HL-60 (cell line): ENCODE data around the gene BPIFB2.
"Not testable (repeated sequence)": the region's sequence is repeated elsewhere in the genome, so short reads cannot be mapped to it uniquely, and the experiment has no call there.

Source experiments
- DNase-seq, 2 experiments: peaks; one replicate each; pipeline ENCODE4 v3.0.0-alpha.2; 2010 to 2020; ENCODE audit warnings: low read depth in 1 of 2, low spot score in 1 of 2
- H3K27ac ChIP-seq: fragments of 250-450 bp; sonication (Bioruptor Pico); replicated peaks from 2 replicates; pipeline ENCODE4 v1.5.1; 2020; ENCODE audit warnings: mild to moderate bottlenecking, moderate library complexity
- H3K27me3 ChIP-seq: fragments of 250-450 bp; sonication (Bioruptor Pico); 2 replicates; pipeline ENCODE4 v1.5.1; 2021; ENCODE audit warnings: mild to moderate bottlenecking, moderate library complexity; ENCODE audit not compliant: insufficient read depth, poor library complexity, severe bottlenecking
- H3K4me3 ChIP-seq: replicated peaks from 2 replicates; pipeline ENCODE4 v1.5.1; 2011; ENCODE audit warnings: mild to moderate bottlenecking, control low read depth, low read length; ENCODE audit not compliant: insufficient read depth
- CTCF ChIP-seq: IDR thresholded peaks from one replicate; pipeline ENCODE4 v1.5.1; 2011; ENCODE audit warnings: low read length, control low read depth, inconsistent platforms; ENCODE audit not compliant: insufficient read depth
- GABPA ChIP-seq: IDR thresholded peaks from 2 replicates; pipeline ENCODE4 v1.6.1; 2012; ENCODE audit warnings: low read depth
- POLR2AphosphoS5 ChIP-seq: IDR thresholded peaks from 2 replicates; pipeline ENCODE4 v1.6.1; 2012; ENCODE audit warnings: low read depth
- SPI1 ChIP-seq: IDR thresholded peaks from 2 replicates; pipeline ENCODE4 v1.6.1; 2012; ENCODE audit warnings: low read depth, mild to moderate bottlenecking, borderline replicate concordance
- TF ChIP-seq, protein P1 (sequence below): IDR thresholded peaks from 2 replicates; pipeline ENCODE4 v1.6.1; 2012; ENCODE audit warnings: low read depth; ENCODE audit not compliant: insufficient replicate concordance

The BPIFB2 gene

GRCh38 chr20:33042430-33042829 lies 34.9 kb downstream of the BPIFB2 start:
- DNase-seq, result no peak
- TF ChIP-seq, protein P1, sequence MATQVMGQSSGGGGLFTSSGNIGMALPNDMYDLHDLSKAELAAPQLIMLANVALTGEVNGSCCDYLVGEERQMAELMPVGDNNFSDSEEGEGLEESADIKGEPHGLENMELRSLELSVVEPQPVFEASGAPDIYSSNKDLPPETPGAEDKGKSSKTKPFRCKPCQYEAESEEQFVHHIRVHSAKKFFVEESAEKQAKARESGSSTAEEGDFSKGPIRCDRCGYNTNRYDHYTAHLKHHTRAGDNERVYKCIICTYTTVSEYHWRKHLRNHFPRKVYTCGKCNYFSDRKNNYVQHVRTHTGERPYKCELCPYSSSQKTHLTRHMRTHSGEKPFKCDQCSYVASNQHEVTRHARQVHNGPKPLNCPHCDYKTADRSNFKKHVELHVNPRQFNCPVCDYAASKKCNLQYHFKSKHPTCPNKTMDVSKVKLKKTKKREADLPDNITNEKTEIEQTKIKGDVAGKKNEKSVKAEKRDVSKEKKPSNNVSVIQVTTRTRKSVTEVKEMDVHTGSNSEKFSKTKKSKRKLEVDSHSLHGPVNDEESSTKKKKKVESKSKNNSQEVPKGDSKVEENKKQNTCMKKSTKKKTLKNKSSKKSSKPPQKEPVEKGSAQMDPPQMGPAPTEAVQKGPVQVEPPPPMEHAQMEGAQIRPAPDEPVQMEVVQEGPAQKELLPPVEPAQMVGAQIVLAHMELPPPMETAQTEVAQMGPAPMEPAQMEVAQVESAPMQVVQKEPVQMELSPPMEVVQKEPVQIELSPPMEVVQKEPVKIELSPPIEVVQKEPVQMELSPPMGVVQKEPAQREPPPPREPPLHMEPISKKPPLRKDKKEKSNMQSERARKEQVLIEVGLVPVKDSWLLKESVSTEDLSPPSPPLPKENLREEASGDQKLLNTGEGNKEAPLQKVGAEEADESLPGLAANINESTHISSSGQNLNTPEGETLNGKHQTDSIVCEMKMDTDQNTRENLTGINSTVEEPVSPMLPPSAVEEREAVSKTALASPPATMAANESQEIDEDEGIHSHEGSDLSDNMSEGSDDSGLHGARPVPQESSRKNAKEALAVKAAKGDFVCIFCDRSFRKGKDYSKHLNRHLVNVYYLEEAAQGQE, result no peak
- TF ChIP-seq GABPA, result no peak
- TF ChIP-seq CTCF, result no peak
- TF ChIP-seq SPI1, result no peak
- TF ChIP-seq POLR2AphosphoS5, result no peak
- no peak overlapping the region for H3K4me3 ChIP-seq
- H3K27ac ChIP-seq, result no peak overlapping the region
- no peaks in the 10 kb centered on the region for H3K27me3 ChIP-seq

- TF ChIP-seq GABPA (no peak), CTCF (no peak), SPI1 (no peak), POLR2AphosphoS5 (no peak)
- TF ChIP-seq, protein P1, result no peak
- H3K4me3 ChIP-seq, result no peak overlapping the region
- no peaks in the 10 kb centered on the region for H3K27me3 ChIP-seq
- no peak overlapping the region for H3K27ac ChIP-seq
- DNase-seq, result no peak
These were observed 35.7 kb downstream of the BPIFB2 start for GRCh38 chr20:33042983-33043730.

GRCh38 chr20:33043731-33044181 lies 36.3 kb downstream of the BPIFB2 start:
- H3K27me3 ChIP-seq, result no peaks in the 10 kb centered on the region
- TF ChIP-seq GABPA (no peak), CTCF (no peak), POLR2AphosphoS5 (no peak), SPI1 (no peak)
- TF ChIP-seq, protein P1, result no peak
- no peak overlapping the region for H3K4me3 ChIP-seq
- DNase-seq, result no peak
- H3K27ac ChIP-seq, result no peak overlapping the region

GRCh38 chr20:33045129-33045721 lies 37.7 kb downstream of the BPIFB2 start:
- H3K27ac ChIP-seq, DNase-seq, H3K27me3 ChIP-seq: not testable (repeated sequence)

More at GRCh38 chr20:33045129-33045721, 37.7 kb downstream of the BPIFB2 start:
- not testable (repeated sequence) for H3K4me3 ChIP-seq
